Measurements from ENCODE around the gene TECPR2. TPM values are rescaled to one million over a fixed set of nuclear protein-coding genes. Genes with fewer than 3 reads are reported as not detected.
A peak's percentile ranks its signal among the peaks of the same experiment; 100 is the strongest.

The TECPR2 gene
- total and polyA plus RNA-seq, 2 of the 13 experiments (the other 11 are each of a cell fraction or from before 2014, with no cell fraction given), result 3.5 to 5.7 TPM

GRCh38 chr14:102316338-102316742 lies 46.4 kb upstream of the TECPR2 start (continued):
- peak; percentile 38; the same call in 1 of the 2 replicates for TF ChIP-seq KDM5A (IDR thresholded peaks at IDR 0.05; ENCODE audit: borderline replicate concordance, low read length)
- TF ChIP-seq ZBTB37 (CRISPR knock-in tag; IDR thresholded peaks at IDR 0.05), result no peak
- no peak for TF ChIP-seq IKZF4 (CRISPR knock-in tag; IDR thresholded peaks at IDR 0.05; ENCODE audit: borderline replicate concordance, low read depth, not compliant biosample characterization)
- TF ChIP-seq ZSCAN5A (CRISPR knock-in tag; IDR thresholded peaks at IDR 0.05; ENCODE audit: borderline replicate concordance), result no peak
- TF ChIP-seq ZUFSP (CRISPR knock-in tag; IDR thresholded peaks at IDR 0.05; ENCODE audit: borderline replicate concordance), result no peak
- no peak for TF ChIP-seq ZNF720 (CRISPR knock-in tag; IDR thresholded peaks at IDR 0.05)
- no peak for TF ChIP-seq NCOR1 (IDR thresholded peaks at IDR 0.05; ENCODE audit: borderline replicate concordance, low read length)
- TF ChIP-seq MLXIP (CRISPR knock-in tag; IDR thresholded peaks at IDR 0.05; ENCODE audit: borderline replicate concordance), result no peak
- TF ChIP-seq ONECUT2 (CRISPR knock-in tag; IDR thresholded peaks at IDR 0.05), result no peak
- no peak for TF ChIP-seq JUNB (CRISPR knock-in tag; IDR thresholded peaks at IDR 0.05; ENCODE audit: borderline replicate concordance)
- no peak for TF ChIP-seq ZNF251 (CRISPR knock-in tag; IDR thresholded peaks at IDR 0.05)
- TF ChIP-seq ZNF281 (CRISPR knock-in tag; IDR thresholded peaks at IDR 0.05; ENCODE audit: borderline replicate concordance), result no peak
- TF ChIP-seq ZNF577 (CRISPR knock-in tag; IDR thresholded peaks at IDR 0.05; ENCODE audit: borderline replicate concordance, low read depth), result no peak
- no peak for TF ChIP-seq POLR2AphosphoS2 (IDR thresholded peaks at IDR 0.05; ENCODE audit: low read depth, low read length)
- TF ChIP-seq ISX (CRISPR knock-in tag; conservative IDR thresholded peaks at IDR 0.05), result no peak
- no peak for TF ChIP-seq ZNF672 (CRISPR knock-in tag; IDR thresholded peaks at IDR 0.05)
- no peak for TF ChIP-seq TAF1 (CRISPR knock-in tag; IDR thresholded peaks at IDR 0.05)
- TF ChIP-seq ZNF20 (CRISPR knock-in tag; IDR thresholded peaks at IDR 0.05), result no peak
- no peak for TF ChIP-seq MBNL3 (CRISPR knock-in tag; conservative IDR thresholded peaks at IDR 0.05)
- TF ChIP-seq ZNF441 (CRISPR knock-in tag; IDR thresholded peaks at IDR 0.05; ENCODE audit: borderline replicate concordance), result peak; percentile 79
